Type B pancreatic cell (in vitro differentiated cells): ENCODE data around the gene DQX1. TPM values are rescaled to one million over a fixed set of nuclear protein-coding genes. Genes with fewer than 3 reads are reported as not detected.

Source experiments
- DNase-seq: peaks from one replicate; pipeline ENCODE4 v3.0.0; 2021; ENCODE audit warnings: mixed read lengths; ENCODE audit not compliant: unreplicated experiment; ENCODE audit errors: extremely low spot score
- H3K27ac Mint-ChIP-seq: 2 replicates; pipeline ENCODE4 v1.8.0; 2021; ENCODE audit warnings: mild to moderate bottlenecking, mixed read lengths
- H3K27me3 Mint-ChIP-seq: 2 replicates; pipeline ENCODE4 v1.8.0; 2021; ENCODE audit warnings: mixed read lengths
- H3K36me3 Mint-ChIP-seq: 2 replicates; pipeline ENCODE4 v1.8.0; 2021; ENCODE audit warnings: mixed read lengths
- H3K4me1 Mint-ChIP-seq: one replicate; pipeline ENCODE4 v1.8.0; 2021; ENCODE audit warnings: mixed read lengths; ENCODE audit not compliant: unreplicated experiment
- H3K4me3 Mint-ChIP-seq: 2 replicates; pipeline ENCODE4 v1.8.0; 2021; ENCODE audit warnings: mild to moderate bottlenecking, mixed read lengths
- H3K9me3 Mint-ChIP-seq: 2 replicates; pipeline ENCODE4 v1.8.0; 2021; ENCODE audit warnings: mixed read lengths
- CTCF ChIP-seq: fragments of 200-600 bp; sonication (generic); conservative IDR thresholded peaks from 2 replicates; pipeline ENCODE4 v1.5.0; 2021; ENCODE audit warnings: antibody characterized with exemption, mild to moderate bottlenecking
- total RNA-seq: library from RNA; stranded (reverse); gene quantifications from 2 replicates; pipeline ENCODE4 v1.2.1, GENCODE V29; 2021; ENCODE audit warnings: low replicate concordance

DQX1 gene
- total RNA-seq, 1 donor from 2014 or later = 1.4 TPM

GRCh38 chr2:74505448-74506246, 20.4 kb downstream of the DQX1 start:
- H3K4me3 Mint-ChIP-seq = peak overlapping the region; percentile 86
- no peak for DNase-seq
- no peaks in the 10 kb centered on the region for H3K9me3 Mint-ChIP-seq
- peaks cover 22% of the 10 kb centered on the region for H3K36me3 Mint-ChIP-seq
- peaks cover 73% of the 10 kb centered on the region for H3K27me3 Mint-ChIP-seq
- no peak for TF ChIP-seq CTCF
- peaks cover 45% of the 10 kb centered on the region for H3K4me1 Mint-ChIP-seq
- H3K27ac Mint-ChIP-seq = no peak overlapping the region

DNA sequence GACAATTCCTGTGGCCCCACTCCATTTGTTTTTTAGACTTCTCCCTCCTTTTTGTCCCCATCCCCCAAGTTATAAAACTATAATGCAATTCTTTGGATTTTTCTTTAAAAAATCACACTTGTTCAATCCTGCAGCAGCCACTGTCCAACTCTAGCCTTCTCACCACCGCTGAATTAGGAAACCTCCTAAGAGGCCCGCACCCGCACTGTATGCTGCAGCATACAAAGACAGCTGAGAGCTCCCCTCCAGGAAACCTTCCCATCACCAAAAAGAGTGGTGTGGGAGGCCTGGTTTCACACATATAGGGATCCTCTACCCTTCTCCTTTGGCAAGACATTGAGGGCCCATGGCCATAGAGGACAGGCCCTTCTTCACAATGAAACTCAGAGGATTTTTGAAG, 21.4 kb downstream of the DQX1 start:
- Mint-ChIP-seq H3K27me3 (peaks cover 73% of the 10 kb centered on the region), H3K4me3 (peak overlapping the region; percentile 86), H3K36me3 (peaks cover 22% of the 10 kb centered on the region), H3K9me3 (no peaks in the 10 kb centered on the region), H3K27ac (peak overlapping the region; percentile 51), H3K4me1 (peaks cover 45% of the 10 kb centered on the region)
- TF ChIP-seq CTCF = no peak
- DNase-seq = no peak

GRCh38 chr2:74503506-74504475, 22.2 kb downstream of the DQX1 start:
- peak overlapping the region; percentile 73 for H3K27ac Mint-ChIP-seq
- peaks cover 76% of the 10 kb centered on the region for H3K27me3 Mint-ChIP-seq
- peak overlapping the region; percentile 86 for H3K4me3 Mint-ChIP-seq
- H3K4me1 Mint-ChIP-seq = peaks cover 48% of the 10 kb centered on the region
- no peak for DNase-seq
- peaks cover 22% of the 10 kb centered on the region for H3K36me3 Mint-ChIP-seq
- no peak for TF ChIP-seq CTCF
- H3K9me3 Mint-ChIP-seq = no peaks in the 10 kb centered on the region

- no peak for DNase-seq
- Mint-ChIP-seq H3K27ac (peak overlapping the region; percentile 73), H3K27me3 (peaks cover 76% of the 10 kb centered on the region), H3K4me3 (peak overlapping the region; percentile 86), H3K36me3 (peaks cover 22% of the 10 kb centered on the region), H3K4me1 (peaks cover 46% of the 10 kb centered on the region), H3K9me3 (no peaks in the 10 kb centered on the region)
- TF ChIP-seq CTCF = no peak
These were observed 23.1 kb downstream of the DQX1 start for GRCh38 chr2:74502720-74503505.

- Mint-ChIP-seq H3K27ac (peak overlapping the region; percentile 54), H3K27me3 (peaks cover 83% of the 10 kb centered on the region), H3K36me3 (peaks cover 22% of the 10 kb centered on the region), H3K4me1 (peaks cover 46% of the 10 kb centered on the region), H3K9me3 (no peaks in the 10 kb centered on the region), H3K4me3 (peak overlapping the region; percentile 86)
- no peak for DNase-seq
- no peak for TF ChIP-seq CTCF
These were observed 23.8 kb downstream of the DQX1 start for GRCh38 chr2:74502147-74502719.
